ENCODE data around the gene STAT3. TPM values are rescaled to one million over a fixed set of nuclear protein-coding genes. Genes with fewer than 3 reads are reported as not detected.
"Not testable (repeated sequence)": the region's sequence is repeated elsewhere in the genome, so short reads cannot be mapped to it uniquely, and the experiment has no call there.

Gene STAT3
- total RNA-seq, 2 donors from 2014 or later = 79.4 to 99.5 TPM

GRCh38 chr17:42304187-42305030 is 83.8 kb downstream of the STAT3 start:
- no peak overlapping the region for H3K27ac ChIP-seq
- no peaks in the 10 kb centered on the region for H3K9me3 ChIP-seq
- H3K4me3 ChIP-seq = no peak overlapping the region
- H3K36me3 ChIP-seq (replicated peaks in 1 of 2; ENCODE audit: insufficient read depth in 1 of 2, low read depth in 2 of 2) = peaks cover 6 to 14% of the 10 kb centered on the region in 2 donors
- no peaks in the 10 kb centered on the region for H3K27me3 ChIP-seq
- DNase-seq (no peak), ATAC-seq (no peak)
- WGBS, 2 donors = 90 to 92% methylated on average over 3 to 16 of the region's 16 CpGs
- no peaks in the 10 kb centered on the region for H3K4me1 ChIP-seq
- TF ChIP-seq POLR2A (IDR thresholded peaks at IDR 0.05) = no peak
- TF ChIP-seq CTCF (IDR thresholded peaks at IDR 0.05) = no peak
- intact Hi-C loops (cut with DNase I) = no loop called here

- no peak overlapping the region for H3K4me3 ChIP-seq
- intact Hi-C loops (cut with DNase I) = no loop called here
- H3K27me3 ChIP-seq = no peaks in the 10 kb centered on the region
- H3K9me3 ChIP-seq = no peaks in the 10 kb centered on the region
- TF ChIP-seq POLR2A (IDR thresholded peaks at IDR 0.05) (no peak), CTCF (IDR thresholded peaks at IDR 0.05) (no peak)
- H3K4me1 ChIP-seq = no peaks in the 10 kb centered on the region
- ATAC-seq = no peak
- WGBS, 2 donors = 84% methylated on average over 3 of the region's 3 CpGs
- no peak for DNase-seq
- peaks cover 6 to 14% of the 10 kb centered on the region in 2 donors for H3K36me3 ChIP-seq (replicated peaks in 1 of 2; ENCODE audit: insufficient read depth in 1 of 2, low read depth in 2 of 2)
- H3K27ac ChIP-seq = no peak overlapping the region
Observed at GRCh38 chr17:42303694-42304093, 84.5 kb downstream of the STAT3 start.

- peaks cover 6 to 15% of the 10 kb centered on the region in 2 donors for H3K36me3 ChIP-seq (replicated peaks in 1 of 2; ENCODE audit: insufficient read depth in 1 of 2, low read depth in 2 of 2)
- H3K27me3 ChIP-seq = no peaks in the 10 kb centered on the region
- 88 to 89% methylated on average over 9 of the region's 9 CpGs for WGBS, 2 donors
- no peak overlapping the region for H3K4me3 ChIP-seq
- H3K4me1 ChIP-seq = no peaks in the 10 kb centered on the region
- ATAC-seq (no peak), DNase-seq (no peak)
- H3K9me3 ChIP-seq = no peaks in the 10 kb centered on the region
- H3K27ac ChIP-seq = no peak overlapping the region
- TF ChIP-seq POLR2A (IDR thresholded peaks at IDR 0.05) (no peak), CTCF (IDR thresholded peaks at IDR 0.05) (no peak)
- intact Hi-C loops (cut with DNase I) = no loop called here
Observed at GRCh38 chr17:42301022-42301421, 87.2 kb downstream of the STAT3 start.

- H3K27me3 ChIP-seq, H3K4me3 ChIP-seq, ATAC-seq, H3K27ac ChIP-seq, H3K4me1 ChIP-seq, DNase-seq, H3K9me3 ChIP-seq: not testable (repeated sequence)
- no CpG with 5 or more reads among the region's 17 CpGs for WGBS, 2 donors
- intact Hi-C loops (cut with DNase I) = loop anchor here (2.0 kb wide), 1 partner anchor 17 kb away; no protein-coding TSS in a partner anchor
- H3K36me3 ChIP-seq (replicated peaks in 1 of 2; ENCODE audit: insufficient read depth in 1 of 2, low read depth in 2 of 2) = peaks cover 6 to 20% of the 10 kb centered on the region in 2 donors
Observed at GRCh38 chr17:42299913-42300312, 88.3 kb downstream of the STAT3 start.

GRCh38 chr17:42299361-42299760 is 88.9 kb downstream of the STAT3 start:
- H3K4me1 ChIP-seq, H3K27ac ChIP-seq, H3K27me3 ChIP-seq, H3K9me3 ChIP-seq, H3K4me3 ChIP-seq, DNase-seq, ATAC-seq: not testable (repeated sequence)
- intact Hi-C loops (cut with DNase I) = loop anchor here (2.0 kb wide), 1 partner anchor 17 kb away; no protein-coding TSS in a partner anchor
- WGBS, 2 donors = 83 to 91% methylated on average over 1 to 10 of the region's 10 CpGs
- peaks cover 6 to 19% of the 10 kb centered on the region in 2 donors for H3K36me3 ChIP-seq (replicated peaks in 1 of 2; ENCODE audit: insufficient read depth in 1 of 2, low read depth in 2 of 2)

GRCh38 chr17:42297775-42298174 is 90.5 kb downstream of the STAT3 start:
- H3K4me1 ChIP-seq, H3K27me3 ChIP-seq, ATAC-seq, DNase-seq, H3K4me3 ChIP-seq, H3K27ac ChIP-seq, H3K9me3 ChIP-seq: not testable (repeated sequence)
- H3K36me3 ChIP-seq (replicated peaks in 1 of 2; ENCODE audit: insufficient read depth in 1 of 2, low read depth in 2 of 2) = peaks cover 6 to 16% of the 10 kb centered on the region in 2 donors
- WGBS, 2 donors = 85 to 87% methylated on average over 6 to 10 of the region's 10 CpGs
- intact Hi-C loops (cut with DNase I) = loop anchor here (2.0 kb wide), 1 partner anchor 15 kb away; no protein-coding TSS in a partner anchor
